IMR-90 (cell line): Measurements from ENCODE around the gene PLA2G3.

Experiments used
- BHLHE40 ChIP-seq: fragments of 150-350 bp; IDR thresholded peaks from 2 replicates; pipeline ENCODE4 v1.6.1; 2016; ENCODE audit warnings: mild to moderate bottlenecking, low read depth, low read length
- CEBPB ChIP-seq: IDR thresholded peaks from 2 replicates; pipeline ENCODE4 v1.6.1; 2012; ENCODE audit warnings: low read depth, low read length, improper control_type of control experiment
- CHD1 ChIP-seq: IDR thresholded peaks from 2 replicates; pipeline ENCODE4 v1.6.1; 2012; ENCODE audit warnings: low read depth, low read length, improper control_type of control experiment
- CTCF ChIP-seq: conservative IDR thresholded peaks from 2 replicates; pipeline ENCODE4 v1.5.1; 2012; ENCODE audit warnings: mild to moderate bottlenecking, low read depth, low read length, improper control_type of control experiment
- FOS ChIP-seq: fragments of 150-350 bp; IDR thresholded peaks from 2 replicates; pipeline ENCODE4 v1.6.1; 2016; ENCODE audit warnings: low read depth, low read length
- MAZ ChIP-seq: IDR thresholded peaks from 2 replicates; pipeline ENCODE4 v1.6.1; 2012; ENCODE audit warnings: low read depth, mild to moderate bottlenecking, low read length, improper control_type of control experiment, moderate library complexity, borderline replicate concordance
- MXI1 ChIP-seq: IDR thresholded peaks from 2 replicates; pipeline ENCODE4 v1.6.1; 2012; ENCODE audit warnings: low read depth, mild to moderate bottlenecking, low read length, moderate library complexity, borderline replicate concordance
- NFE2L2 ChIP-seq: fragments of 150-350 bp; IDR thresholded peaks from 2 replicates; pipeline ENCODE4 v1.6.1; 2016; ENCODE audit warnings: low read depth, mild to moderate bottlenecking, low read length
- POLR2A ChIP-seq: IDR thresholded peaks from 2 replicates; pipeline ENCODE4 v1.6.1; 2012; ENCODE audit warnings: mild to moderate bottlenecking, low read depth, low read length
- RAD21 ChIP-seq: IDR thresholded peaks from 2 replicates; pipeline ENCODE4 v1.6.1; 2012; ENCODE audit warnings: low read length, improper control_type of control experiment
- RCOR1 ChIP-seq: IDR thresholded peaks from 2 replicates; pipeline ENCODE4 v1.6.1; 2012; ENCODE audit warnings: mild to moderate bottlenecking, low read length, improper control_type of control experiment; ENCODE audit not compliant: insufficient replicate concordance
- RFX5 ChIP-seq: IDR thresholded peaks from 2 replicates; pipeline ENCODE4 v1.8.0; 2012; ENCODE audit warnings: low read depth, mild to moderate bottlenecking, low read length, moderate library complexity
- SMC3 ChIP-seq: fragments of 150-350 bp; IDR thresholded peaks from 2 replicates; pipeline ENCODE4 v1.6.1; 2016; ENCODE audit warnings: low read depth, mild to moderate bottlenecking, antibody characterized with exemption, low read length, moderate library complexity
- USF2 ChIP-seq: fragments of 150-350 bp; IDR thresholded peaks from 2 replicates; pipeline ENCODE4 v1.6.1; 2017; ENCODE audit warnings: mild to moderate bottlenecking, antibody characterized with exemption, low read length, low read depth

GRCh38 chr22:31143038-31143437 is 2.7 kb upstream of the PLA2G3 start:
- TF ChIP-seq MAZ (no peak), CTCF (no peak), CEBPB (no peak), CHD1 (no peak), POLR2A (no peak), RAD21 (no peak), RCOR1 (no peak), SMC3 (no peak), USF2 (no peak), BHLHE40 (no peak), RFX5 (no peak), MXI1 (no peak), NFE2L2 (no peak), FOS (no peak)
